Measurements from ENCODE around the gene ITIH3.

DNA sequence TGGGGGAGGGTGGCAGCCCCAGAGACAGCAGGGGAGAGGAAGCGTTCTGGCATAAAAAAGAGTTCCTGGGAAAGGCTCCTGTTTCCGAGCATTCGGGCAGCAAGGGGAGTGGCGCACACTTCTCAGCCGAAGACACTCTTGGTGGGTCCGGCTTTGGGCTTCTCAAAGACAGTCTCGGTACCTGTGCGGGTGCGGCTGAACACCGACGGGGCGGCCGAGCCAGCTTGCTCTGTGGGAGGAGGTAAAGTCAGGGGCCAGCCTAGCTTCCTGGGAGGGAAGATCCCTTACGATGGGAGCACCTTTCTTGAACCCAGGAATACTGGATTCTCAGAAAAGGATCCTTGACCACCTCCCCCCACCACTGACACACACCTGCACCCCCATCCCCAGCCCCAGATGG lies 38.6 kb downstream of the ITIH3 start:
- TF ChIP-seq POLR2A (IDR thresholded peaks at IDR 0.05), result no peak
- TF ChIP-seq, protein P1, sequence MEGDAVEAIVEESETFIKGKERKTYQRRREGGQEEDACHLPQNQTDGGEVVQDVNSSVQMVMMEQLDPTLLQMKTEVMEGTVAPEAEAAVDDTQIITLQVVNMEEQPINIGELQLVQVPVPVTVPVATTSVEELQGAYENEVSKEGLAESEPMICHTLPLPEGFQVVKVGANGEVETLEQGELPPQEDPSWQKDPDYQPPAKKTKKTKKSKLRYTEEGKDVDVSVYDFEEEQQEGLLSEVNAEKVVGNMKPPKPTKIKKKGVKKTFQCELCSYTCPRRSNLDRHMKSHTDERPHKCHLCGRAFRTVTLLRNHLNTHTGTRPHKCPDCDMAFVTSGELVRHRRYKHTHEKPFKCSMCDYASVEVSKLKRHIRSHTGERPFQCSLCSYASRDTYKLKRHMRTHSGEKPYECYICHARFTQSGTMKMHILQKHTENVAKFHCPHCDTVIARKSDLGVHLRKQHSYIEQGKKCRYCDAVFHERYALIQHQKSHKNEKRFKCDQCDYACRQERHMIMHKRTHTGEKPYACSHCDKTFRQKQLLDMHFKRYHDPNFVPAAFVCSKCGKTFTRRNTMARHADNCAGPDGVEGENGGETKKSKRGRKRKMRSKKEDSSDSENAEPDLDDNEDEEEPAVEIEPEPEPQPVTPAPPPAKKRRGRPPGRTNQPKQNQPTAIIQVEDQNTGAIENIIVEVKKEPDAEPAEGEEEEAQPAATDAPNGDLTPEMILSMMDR (IDR thresholded peaks at IDR 0.05), result no peak

Data from Peyer's patch (tissue), 4 donors.